ENCODE measurements around the gene GPR137B.
"Not testable (repeated sequence)": the region's sequence is repeated elsewhere in the genome, so short reads cannot be mapped to it uniquely, and the experiment has no call there.

GPR137B gene

GRCh38 chr1:236175642-236176336, 33.5 kb downstream of the GPR137B start:
- no peak for DNase-seq (ENCODE audit: low spot score)
- TF ChIP-seq, protein P1, sequence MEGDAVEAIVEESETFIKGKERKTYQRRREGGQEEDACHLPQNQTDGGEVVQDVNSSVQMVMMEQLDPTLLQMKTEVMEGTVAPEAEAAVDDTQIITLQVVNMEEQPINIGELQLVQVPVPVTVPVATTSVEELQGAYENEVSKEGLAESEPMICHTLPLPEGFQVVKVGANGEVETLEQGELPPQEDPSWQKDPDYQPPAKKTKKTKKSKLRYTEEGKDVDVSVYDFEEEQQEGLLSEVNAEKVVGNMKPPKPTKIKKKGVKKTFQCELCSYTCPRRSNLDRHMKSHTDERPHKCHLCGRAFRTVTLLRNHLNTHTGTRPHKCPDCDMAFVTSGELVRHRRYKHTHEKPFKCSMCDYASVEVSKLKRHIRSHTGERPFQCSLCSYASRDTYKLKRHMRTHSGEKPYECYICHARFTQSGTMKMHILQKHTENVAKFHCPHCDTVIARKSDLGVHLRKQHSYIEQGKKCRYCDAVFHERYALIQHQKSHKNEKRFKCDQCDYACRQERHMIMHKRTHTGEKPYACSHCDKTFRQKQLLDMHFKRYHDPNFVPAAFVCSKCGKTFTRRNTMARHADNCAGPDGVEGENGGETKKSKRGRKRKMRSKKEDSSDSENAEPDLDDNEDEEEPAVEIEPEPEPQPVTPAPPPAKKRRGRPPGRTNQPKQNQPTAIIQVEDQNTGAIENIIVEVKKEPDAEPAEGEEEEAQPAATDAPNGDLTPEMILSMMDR (IDR thresholded peaks at IDR 0.05; ENCODE audit: extremely low read depth, missing control alignments), result no peak

DNA sequence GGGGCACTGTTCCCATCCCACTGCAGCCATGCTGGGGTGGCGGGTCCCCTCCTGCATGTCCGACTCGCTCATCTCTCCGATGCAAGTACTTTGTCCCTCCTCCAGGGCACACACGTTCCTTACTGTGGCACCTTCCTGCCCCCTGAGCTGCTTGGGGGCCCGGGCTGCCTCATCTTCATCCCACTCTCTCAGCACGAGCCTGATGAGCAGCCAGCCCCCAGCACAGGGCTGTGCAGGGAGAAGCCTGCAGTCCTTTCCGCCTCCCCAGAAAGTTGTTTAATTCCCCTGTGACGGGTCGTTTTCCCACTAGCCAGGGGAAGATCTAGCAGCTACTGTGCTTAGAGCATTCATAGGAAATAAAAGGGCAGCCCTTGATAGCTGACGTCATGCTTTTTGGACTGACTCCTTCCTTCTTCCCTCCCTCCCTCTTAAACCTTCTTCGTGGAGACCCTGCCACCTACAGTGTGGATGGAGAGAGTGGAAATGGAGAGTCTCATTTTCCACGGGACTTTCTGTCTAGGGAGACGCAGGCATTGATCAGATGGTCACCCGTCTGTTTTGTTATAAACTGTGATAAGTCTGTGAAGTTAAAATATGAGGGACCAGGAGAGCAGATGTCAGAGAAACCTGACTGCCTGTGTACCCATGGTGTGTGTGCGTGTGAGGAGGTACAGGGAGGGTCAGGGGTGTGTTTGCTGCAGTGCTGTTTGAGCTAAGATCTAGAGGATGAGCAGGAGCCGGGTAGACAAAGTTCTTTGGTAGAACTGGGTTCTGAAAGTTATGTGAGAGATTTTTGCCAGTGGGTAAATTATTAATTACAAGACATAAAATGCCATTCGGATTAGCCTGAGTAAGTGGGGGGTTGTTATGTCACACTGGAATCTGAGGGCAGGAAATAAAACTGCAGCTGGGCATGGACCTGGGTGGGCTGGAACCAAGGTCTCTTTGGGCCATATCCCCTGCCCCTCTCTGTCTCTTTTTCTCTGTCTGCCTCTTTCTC, 34.3 kb downstream of the GPR137B start:
- TF ChIP-seq, protein P1 (IDR thresholded peaks at IDR 0.05; ENCODE audit: extremely low read depth, missing control alignments), result no peak
- DNase-seq (ENCODE audit: low spot score), result no peak

DNA sequence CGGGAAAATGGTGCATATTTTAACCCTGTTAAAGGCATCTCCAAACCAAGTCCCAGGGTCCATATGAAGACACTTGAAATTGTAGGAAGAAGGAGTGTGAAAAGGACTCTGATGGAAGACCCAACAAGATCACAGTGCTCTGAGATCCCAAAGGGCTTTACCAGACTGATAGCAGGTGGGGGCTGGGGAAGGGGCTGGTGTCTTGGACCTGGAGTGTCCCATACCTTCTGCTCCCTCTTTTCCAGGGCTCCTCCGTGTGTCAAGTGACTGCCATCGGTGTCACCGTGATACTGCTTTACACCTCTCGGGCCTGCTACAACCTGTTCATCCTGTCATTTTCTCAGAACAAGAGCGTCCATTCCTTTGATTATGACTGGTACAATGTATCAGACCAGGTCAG, 37.3 kb downstream of the GPR137B start:
- TF ChIP-seq, protein P1 (IDR thresholded peaks at IDR 0.05; ENCODE audit: extremely low read depth, missing control alignments), result no peak
- no peak for DNase-seq (ENCODE audit: low spot score)

DNA sequence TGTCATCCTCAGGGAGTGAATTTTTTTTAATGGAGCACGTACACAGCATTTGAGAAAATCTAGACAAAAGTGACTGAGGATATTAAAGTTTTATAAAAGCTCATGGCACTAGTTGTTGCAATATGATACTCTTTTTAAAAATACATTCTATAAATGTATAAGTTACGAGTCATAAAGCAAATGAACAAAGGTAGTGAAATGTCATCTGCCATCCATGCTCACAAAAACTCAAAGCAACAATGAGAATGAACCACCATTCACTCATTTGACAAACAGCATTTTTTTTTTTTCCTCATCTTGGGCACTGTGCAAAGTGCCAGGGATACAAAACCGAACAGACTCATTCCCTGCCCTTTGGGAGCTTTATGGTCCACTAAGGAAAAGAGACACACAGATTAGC, 38.7 kb downstream of the GPR137B start:
- no peak for DNase-seq (ENCODE audit: low spot score)
- TF ChIP-seq, protein P1 (IDR thresholded peaks at IDR 0.05; ENCODE audit: extremely low read depth, missing control alignments), result no peak

DNA sequence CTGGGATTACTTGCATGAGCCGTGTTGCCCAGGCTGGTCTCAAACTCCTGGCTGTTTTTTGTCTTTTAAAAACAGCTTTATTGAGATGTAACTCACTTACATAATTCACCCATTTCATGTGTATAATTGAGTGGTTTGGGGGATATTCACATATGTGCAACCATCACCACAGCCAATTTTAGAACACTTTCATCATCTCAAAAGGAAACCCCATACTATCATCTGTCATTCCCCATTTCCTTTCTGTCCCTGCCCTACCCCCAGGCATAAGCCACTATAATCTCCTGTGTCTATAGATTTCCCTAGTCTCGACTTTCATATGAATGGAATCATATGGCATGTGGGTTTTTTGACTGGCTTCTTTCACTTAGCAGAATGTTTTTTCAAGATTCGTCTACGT, 43.3 kb downstream of the GPR137B start:
- DNase-seq (ENCODE audit: low spot score), result no peak
- TF ChIP-seq, protein P1 (IDR thresholded peaks at IDR 0.05; ENCODE audit: extremely low read depth, missing control alignments), result no peak

- DNase-seq (ENCODE audit: low spot score), result not testable (repeated sequence)
These were observed 44.1 kb downstream of the GPR137B start for GRCh38 chr1:236186471-236186870.

DNA sequence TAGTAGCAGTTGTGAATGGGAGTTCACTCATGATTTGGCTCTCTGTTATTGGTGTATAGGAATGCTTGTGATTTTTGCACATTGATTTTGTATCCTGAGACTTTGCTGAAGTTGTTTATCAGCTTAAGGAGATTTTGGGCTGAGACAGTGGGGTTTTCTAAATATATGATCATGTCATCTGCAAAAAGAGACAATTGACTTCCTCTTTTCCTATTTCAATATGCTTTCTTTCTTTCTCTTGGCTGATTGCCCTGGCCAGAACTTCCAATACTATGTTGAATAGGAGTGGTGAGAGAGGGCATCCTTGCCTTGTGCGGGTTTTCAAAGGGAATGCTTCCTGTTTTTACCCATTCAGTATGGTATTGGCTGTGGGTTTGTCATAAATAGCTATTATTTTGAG, 45.7 kb downstream of the GPR137B start:
- not testable (repeated sequence) for DNase-seq (ENCODE audit: low spot score)

GRCh38 chr1:236193184-236193583, 50.8 kb downstream of the GPR137B start:
- DNase-seq (ENCODE audit: low spot score), result no peak
- TF ChIP-seq, protein P1 (IDR thresholded peaks at IDR 0.05; ENCODE audit: extremely low read depth, missing control alignments), result no peak
